ENCODE data around the gene VOPP1.
"Not testable (repeated sequence)": the region's sequence is repeated elsewhere in the genome, so short reads cannot be mapped to it uniquely, and the experiment has no call there.

VOPP1 gene, protein sequence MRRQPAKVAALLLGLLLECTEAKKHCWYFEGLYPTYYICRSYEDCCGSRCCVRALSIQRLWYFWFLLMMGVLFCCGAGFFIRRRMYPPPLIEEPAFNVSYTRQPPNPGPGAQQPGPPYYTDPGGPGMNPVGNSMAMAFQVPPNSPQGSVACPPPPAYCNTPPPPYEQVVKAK

GRCh38 chr7:55572378-55573233, at the start of gene VOPP1:
TSS of gene VOPP1 (minus strand) at chr7:55572502. CDS start at chr7:55572324, 178 bp downstream.
- DNase-seq, result peak; percentile 77

DNA sequence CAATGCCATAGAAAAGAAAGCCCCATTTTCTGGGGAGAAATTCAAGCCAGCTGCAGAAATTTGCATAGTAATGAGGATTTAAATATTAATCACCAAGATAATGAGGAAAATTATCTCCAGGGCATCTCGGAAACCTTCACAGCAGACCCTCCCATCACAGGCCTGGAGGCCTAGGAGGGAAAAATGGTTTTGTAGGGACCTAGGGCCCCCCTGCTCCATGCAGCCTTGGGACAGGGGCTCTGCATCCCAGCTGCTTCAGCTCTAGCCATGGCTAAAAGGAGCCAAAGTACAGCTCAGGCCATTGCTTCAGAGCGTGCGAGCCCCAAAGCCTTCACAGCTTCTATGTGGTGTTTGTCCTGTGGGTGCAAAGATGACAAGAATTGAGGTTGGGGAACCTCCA, 46.6 kb upstream of the VOPP1 start:
- no peak for DNase-seq

DNA sequence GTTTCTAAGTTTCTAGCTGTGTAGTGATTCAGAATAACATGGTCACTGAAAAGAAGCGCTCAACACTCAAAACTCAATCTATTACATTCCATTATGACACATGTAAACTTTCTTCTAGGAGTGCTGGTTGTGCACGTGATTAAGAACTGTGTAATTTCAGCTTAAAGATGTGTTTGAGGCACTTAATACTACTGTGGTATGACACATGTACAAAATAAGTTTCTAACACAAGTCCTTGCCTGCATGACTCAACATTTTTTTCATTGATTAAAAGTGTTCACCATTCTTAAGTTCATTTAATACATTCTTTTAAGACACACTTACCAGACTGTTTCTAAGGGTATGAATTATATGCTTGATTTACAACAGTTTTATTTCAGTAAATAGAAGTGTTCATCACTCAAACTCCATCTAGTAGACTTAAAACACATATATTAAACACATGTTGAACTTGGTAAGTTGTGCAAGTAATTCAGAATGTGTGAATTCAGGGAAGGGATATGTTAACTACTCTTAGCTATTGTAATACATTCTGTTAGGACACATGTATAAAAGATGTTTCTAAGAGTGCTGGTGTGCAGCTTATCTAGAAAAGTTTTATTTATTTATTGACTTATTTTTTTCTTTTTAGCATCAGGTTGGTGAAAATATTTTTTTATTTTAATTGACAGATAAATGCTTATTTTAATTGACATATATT, 42.2 kb upstream of the VOPP1 start:
- not testable (repeated sequence) for DNase-seq

DNA sequence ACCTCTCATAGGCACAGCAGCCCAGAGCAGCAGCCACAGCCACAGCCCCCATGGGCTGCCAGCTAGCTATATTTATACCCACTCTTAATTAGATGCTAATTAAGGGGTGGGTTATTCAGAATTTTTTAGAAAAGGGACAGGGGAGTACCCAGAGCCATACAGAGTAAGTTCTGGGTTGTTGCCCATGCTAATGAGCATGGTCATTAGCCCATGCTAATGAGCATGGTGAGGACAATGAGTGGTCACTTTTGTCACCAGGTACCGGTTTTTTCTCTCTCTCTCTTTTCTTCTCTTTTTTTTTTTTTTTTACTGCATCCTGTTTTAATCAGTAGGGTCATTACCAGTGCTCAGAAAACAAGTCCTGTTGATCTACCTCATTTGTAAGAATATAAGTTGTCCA, 37.4 kb upstream of the VOPP1 start:
- DNase-seq, result not testable (repeated sequence)

DNA sequence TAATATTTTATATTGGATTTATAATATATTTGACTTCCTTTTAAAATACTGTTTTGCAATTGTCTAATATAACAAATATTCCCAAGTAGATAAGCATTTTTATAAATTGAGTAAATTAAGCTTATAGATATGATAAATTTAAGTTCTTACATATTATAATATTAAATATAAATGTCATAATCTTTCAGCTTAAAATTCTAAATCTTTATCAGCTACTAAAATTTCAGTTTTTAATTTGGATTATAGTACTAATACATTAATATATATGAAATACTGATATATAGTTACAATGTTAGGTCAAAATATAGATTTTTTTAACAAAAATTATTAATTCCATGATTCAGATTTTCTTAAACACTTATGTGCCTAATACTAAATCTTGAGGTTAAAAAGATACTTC, 33.4 kb upstream of the VOPP1 start:
- DNase-seq, result not testable (repeated sequence)

DNA sequence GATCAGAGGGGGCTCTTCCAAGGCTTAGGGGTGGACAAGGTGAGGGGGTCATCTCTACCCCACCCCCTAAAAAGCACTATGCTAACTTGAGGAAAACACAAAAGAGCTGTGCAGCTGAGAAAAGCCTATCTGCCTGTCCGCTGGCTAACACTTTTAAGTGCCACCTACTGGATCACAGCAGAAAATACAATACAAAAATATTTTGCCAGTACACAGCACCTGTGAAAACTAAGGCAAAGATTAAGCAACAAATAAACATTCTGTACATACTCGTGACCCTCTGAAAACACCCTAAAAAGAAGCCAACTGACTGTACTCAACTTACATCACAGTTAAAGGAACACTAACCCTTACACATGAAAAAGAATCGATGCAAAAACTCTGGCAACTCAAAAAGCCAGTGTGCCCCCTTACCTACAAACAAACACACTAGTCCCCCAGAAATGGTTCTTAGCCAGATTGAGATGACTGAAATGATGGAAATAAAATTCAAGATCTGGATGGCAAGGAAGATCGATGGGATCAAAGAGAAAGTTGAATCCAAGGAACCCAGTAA, 25.7 kb upstream of the VOPP1 start:
- peak; percentile 22 for DNase-seq

- DNase-seq, result not testable (repeated sequence)
Observed at GRCh38 chr7:55597214-55597739, 25.0 kb upstream of the VOPP1 start.

- no peak for DNase-seq
Observed at GRCh38 chr7:55595511-55595910, 23.2 kb upstream of the VOPP1 start.

GRCh38 chr7:55594870-55595269, 22.6 kb upstream of the VOPP1 start:
- no peak for DNase-seq

DNA sequence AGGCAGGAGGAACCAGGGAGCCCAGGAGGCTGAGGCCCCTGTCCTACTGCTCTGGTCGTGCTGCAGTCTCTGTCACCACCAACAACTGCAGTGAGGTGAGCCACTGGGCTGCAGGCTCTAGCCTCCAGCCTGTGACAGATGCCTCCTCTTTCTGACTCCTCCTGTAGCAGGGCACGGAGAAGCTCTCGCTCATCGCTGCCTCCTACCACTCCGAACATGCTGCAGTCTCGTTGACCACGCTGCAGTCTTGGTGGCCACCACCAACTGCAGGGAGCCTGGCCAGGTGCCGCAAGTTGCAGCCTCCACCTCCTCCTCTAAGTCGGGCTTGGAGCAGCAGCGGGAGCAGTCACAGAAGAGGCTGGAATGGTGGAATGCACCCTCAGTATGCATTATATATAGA, 22.1 kb upstream of the VOPP1 start:
- no peak for DNase-seq

GRCh38 chr7:55593515-55594318, 21.4 kb upstream of the VOPP1 start:
- peak; percentile 46 for DNase-seq

- no peak for DNase-seq
Observed at GRCh38 chr7:55593172-55593514, 20.8 kb upstream of the VOPP1 start.

DNA sequence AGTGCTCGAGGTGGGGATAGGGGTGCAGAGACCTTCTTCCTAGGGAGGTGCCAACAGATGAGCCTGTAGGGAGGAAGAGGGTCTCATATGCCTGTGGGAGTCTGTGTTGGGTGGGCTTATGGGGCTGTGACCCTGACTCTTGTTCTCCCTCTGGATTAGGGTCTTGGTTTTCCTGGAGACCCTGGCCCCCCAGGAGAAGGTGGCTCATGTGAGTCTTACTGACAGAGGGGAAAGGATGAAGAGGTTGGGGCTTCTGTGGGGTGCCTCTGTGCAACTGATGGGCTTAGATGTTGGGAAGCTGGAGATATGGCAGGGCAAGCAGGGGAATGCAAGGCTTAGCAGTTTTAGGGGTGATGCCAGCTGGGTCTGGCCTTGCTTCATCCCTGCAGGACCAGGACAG, 20.2 kb upstream of the VOPP1 start:
- no peak for DNase-seq

- DNase-seq, result no peak
Observed at GRCh38 chr7:55591282-55591931, 19.1 kb upstream of the VOPP1 start.

- DNase-seq, result no peak
Observed at GRCh38 chr7:55590517-55591281, 18.4 kb upstream of the VOPP1 start.

- DNase-seq, result no peak
Observed at GRCh38 chr7:55589905-55590304, 17.6 kb upstream of the VOPP1 start.

DNA sequence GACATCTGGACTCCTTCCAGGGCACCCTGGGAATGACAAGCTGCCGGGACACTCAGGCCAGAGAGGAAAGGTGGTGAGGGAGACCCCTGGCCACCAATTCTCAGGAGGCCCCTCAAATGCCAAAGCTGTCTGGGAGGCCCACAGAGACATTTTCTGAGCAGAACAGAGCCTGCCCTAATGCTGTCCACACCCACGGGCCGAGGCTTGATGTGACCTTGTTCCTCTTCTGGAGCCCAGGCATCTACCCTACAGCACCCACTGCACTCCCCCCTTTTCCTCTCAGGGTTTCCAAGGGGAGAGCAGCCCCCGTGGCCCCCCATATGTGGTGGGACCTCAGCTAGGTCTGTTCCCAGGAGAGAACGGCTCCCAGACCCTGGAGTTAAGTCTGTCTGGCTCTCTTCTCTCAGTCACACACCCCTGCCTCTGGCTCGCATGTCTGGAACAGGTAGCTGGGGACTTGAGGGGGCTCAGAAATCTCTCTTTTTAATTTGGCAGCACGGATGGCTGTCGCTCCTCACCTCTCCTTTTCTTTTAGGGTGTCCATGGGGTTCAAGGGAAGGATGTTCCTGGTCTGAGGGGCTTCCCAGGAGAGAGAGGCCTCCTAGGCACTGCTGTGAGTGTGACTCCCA, 16.8 kb upstream of the VOPP1 start:
- no peak for DNase-seq

GRCh38 chr7:55588379-55588699, 16.0 kb upstream of the VOPP1 start:
- no peak for DNase-seq

DNA sequence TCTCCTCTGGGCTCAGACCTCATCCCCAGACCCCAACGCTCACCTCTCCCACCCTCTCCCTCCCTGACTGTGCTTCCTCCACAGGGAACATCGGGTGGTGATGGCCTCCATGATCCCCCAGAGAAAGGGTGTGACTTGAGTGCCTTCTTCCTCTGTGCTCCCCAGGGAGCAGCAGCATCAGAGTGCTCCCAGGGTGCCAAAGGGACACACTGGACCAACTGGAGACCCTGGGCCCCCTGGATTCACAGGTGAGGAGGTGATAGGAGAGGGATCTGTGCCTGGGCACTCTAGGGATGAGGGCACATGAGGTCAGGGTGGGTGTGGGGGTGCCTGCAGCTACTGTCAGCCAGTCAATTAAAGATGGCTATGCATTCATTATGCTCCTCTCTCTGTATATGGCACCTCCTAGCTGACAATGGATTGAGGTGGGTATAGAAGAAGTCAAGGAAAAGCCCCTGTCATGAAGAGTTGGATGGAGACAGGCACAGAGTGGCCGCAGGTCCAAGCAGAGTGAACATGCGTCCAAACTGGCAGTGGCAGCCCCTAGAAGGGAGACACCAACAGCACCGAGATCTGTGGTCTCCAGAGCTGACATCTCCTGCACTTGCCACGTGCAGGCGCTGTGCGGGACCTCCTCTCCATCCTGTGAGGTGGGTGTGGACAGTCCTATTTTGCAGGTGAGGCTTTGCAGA, 15.5 kb upstream of the VOPP1 start:
- no peak for DNase-seq

GRCh38 chr7:55582656-55583055, 10.4 kb upstream of the VOPP1 start:
- not testable (repeated sequence) for DNase-seq
